Lower leg skin (tissue), 3 donors: ENCODE results near the gene MTARC1.

Source experiments
- CTCF ChIP-seq, 3 donors: fragments of 450-650 bp; IDR thresholded peaks; one replicate each; pipeline ENCODE4 v1.5.1; 2016; ENCODE audit warnings: antibody characterized with exemption in 3 of 3, mild to moderate bottlenecking in 3 of 3, moderate library complexity in 2 of 3
- POLR2A ChIP-seq, 2 donors: fragments of 450-650 bp; IDR thresholded peaks; one replicate each; pipeline ENCODE4 v1.6.1; 2016 to 2017; ENCODE audit warnings: antibody characterized with exemption in 2 of 2, mild to moderate bottlenecking in 1 of 2, moderate library complexity in 1 of 2

- TF ChIP-seq CTCF (IDR thresholded peaks at IDR 0.05) (no peak), POLR2A (IDR thresholded peaks at IDR 0.05) (no peak)
These were observed 32.3 kb upstream of the MTARC1 start for GRCh38 chr1:220754212-220754917.
